NT2/D1 (cell line): Measurements from ENCODE around the gene KIT.

Source experiments
- DNase-seq: peaks from one replicate; pipeline ENCODE4 v3.0.0-alpha.2; 2011; ENCODE audit warnings: low read depth, low spot score
- H3K27me3 ChIP-seq: 2 replicates; pipeline ENCODE4 v1.6.0; 2011; ENCODE audit warnings: mild to moderate bottlenecking; ENCODE audit not compliant: insufficient read length, insufficient read depth
- H3K36me3 ChIP-seq: 2 replicates; pipeline ENCODE4 v1.6.1; 2011; ENCODE audit warnings: mild to moderate bottlenecking, low read length, mixed read lengths; ENCODE audit not compliant: insufficient read depth, insufficient read length
- H3K4me1 ChIP-seq: 2 replicates; pipeline ENCODE4 v1.5.1; 2011; ENCODE audit not compliant: insufficient read depth, insufficient read length
- H3K4me3 ChIP-seq: 2 replicates; pipeline ENCODE4 v1.5.1; 2011; ENCODE audit warnings: low read depth; ENCODE audit not compliant: insufficient read length
- H3K9ac ChIP-seq: 2 replicates; pipeline ENCODE4 v1.6.0; 2011; ENCODE audit warnings: low read depth; ENCODE audit not compliant: insufficient read length
- H3K9me3 ChIP-seq: 2 replicates; pipeline ENCODE4 v1.5.1; 2011; ENCODE audit warnings: mild to moderate bottlenecking, low read length; ENCODE audit not compliant: insufficient read depth
- SUZ12 ChIP-seq: IDR thresholded peaks from 2 replicates; pipeline ENCODE4 v1.6.1; 2011; ENCODE audit not compliant: insufficient read length, insufficient read depth; ENCODE audit errors: extremely low read depth
- YY1 ChIP-seq: IDR thresholded peaks from 2 replicates; pipeline ENCODE4 v1.6.1; 2011; ENCODE audit not compliant: insufficient read length, insufficient read depth
- ZNF274 ChIP-seq: IDR thresholded peaks from 2 replicates; pipeline ENCODE4 v1.6.1; 2011; ENCODE audit warnings: mild to moderate bottlenecking, low read depth, low read length

Gene KIT

GRCh38 chr4:54719378-54719777, 61.6 kb downstream of the KIT start:
- Histone ChIP-seq H3K4me3 (no peak overlapping the region), H3K36me3 (no peaks in the 10 kb centered on the region), H3K9me3 (no peaks in the 10 kb centered on the region), H3K4me1 (no peaks in the 10 kb centered on the region), H3K27me3 (no peaks in the 10 kb centered on the region), H3K9ac (no peak overlapping the region)
- TF ChIP-seq ZNF274 (no peak), YY1 (no peak), SUZ12 (no peak)
- DNase-seq = no peak

- TF ChIP-seq ZNF274 (no peak), SUZ12 (no peak), YY1 (no peak)
- no peak overlapping the region for H3K9ac ChIP-seq
- H3K9me3 ChIP-seq = no peaks in the 10 kb centered on the region
- H3K4me1 ChIP-seq = no peaks in the 10 kb centered on the region
- no peak for DNase-seq
- no peak overlapping the region for H3K4me3 ChIP-seq
- no peaks in the 10 kb centered on the region for H3K36me3 ChIP-seq
- no peaks in the 10 kb centered on the region for H3K27me3 ChIP-seq
Measured at GRCh38 chr4:54723220-54723619, 65.5 kb downstream of the KIT start.

- no peak for DNase-seq
- H3K4me1 ChIP-seq = no peaks in the 10 kb centered on the region
- no peak overlapping the region for H3K9ac ChIP-seq
- no peak overlapping the region for H3K4me3 ChIP-seq
- no peaks in the 10 kb centered on the region for H3K27me3 ChIP-seq
- H3K9me3 ChIP-seq = no peaks in the 10 kb centered on the region
- no peaks in the 10 kb centered on the region for H3K36me3 ChIP-seq
- TF ChIP-seq YY1 (no peak), ZNF274 (no peak), SUZ12 (no peak)
Measured at GRCh38 chr4:54723820-54724219, 66.1 kb downstream of the KIT start.

- no peaks in the 10 kb centered on the region for H3K27me3 ChIP-seq
- TF ChIP-seq YY1 (no peak), ZNF274 (no peak), SUZ12 (no peak)
- no peaks in the 10 kb centered on the region for H3K9me3 ChIP-seq
- no peak overlapping the region for H3K9ac ChIP-seq
- no peaks in the 10 kb centered on the region for H3K36me3 ChIP-seq
- H3K4me1 ChIP-seq = no peaks in the 10 kb centered on the region
- no peak for DNase-seq
- no peak overlapping the region for H3K4me3 ChIP-seq
Measured at GRCh38 chr4:54726907-54727306, 69.2 kb downstream of the KIT start.

- Histone ChIP-seq H3K4me1 (no peaks in the 10 kb centered on the region), H3K27me3 (no peaks in the 10 kb centered on the region), H3K4me3 (no peak overlapping the region), H3K36me3 (no peaks in the 10 kb centered on the region), H3K9ac (no peak overlapping the region), H3K9me3 (no peaks in the 10 kb centered on the region)
- no peak for TF ChIP-seq YY1
- TF ChIP-seq SUZ12 = no peak
- no peak for TF ChIP-seq ZNF274
- no peak for DNase-seq
Measured at GRCh38 chr4:54727346-54727745, 69.6 kb downstream of the KIT start.

GRCh38 chr4:54728368-54728767, 70.6 kb downstream of the KIT start:
- Histone ChIP-seq H3K9me3 (no peaks in the 10 kb centered on the region), H3K9ac (no peak overlapping the region), H3K27me3 (no peaks in the 10 kb centered on the region), H3K4me3 (no peak overlapping the region), H3K4me1 (no peaks in the 10 kb centered on the region), H3K36me3 (no peaks in the 10 kb centered on the region)
- DNase-seq = no peak
- TF ChIP-seq SUZ12 (no peak), ZNF274 (no peak), YY1 (no peak)

GRCh38 chr4:54729256-54729655, 71.5 kb downstream of the KIT start:
- no peak for TF ChIP-seq ZNF274
- no peak for TF ChIP-seq YY1
- no peak for TF ChIP-seq SUZ12

More at GRCh38 chr4:54729256-54729655, 71.5 kb downstream of the KIT start:
- H3K9me3 ChIP-seq = no peaks in the 10 kb centered on the region
- no peaks in the 10 kb centered on the region for H3K4me1 ChIP-seq
- H3K36me3 ChIP-seq = no peaks in the 10 kb centered on the region
- H3K9ac ChIP-seq = no peak overlapping the region
- H3K4me3 ChIP-seq = no peak overlapping the region
- no peak for DNase-seq
- no peaks in the 10 kb centered on the region for H3K27me3 ChIP-seq
